Tibial nerve (tissue), 4 donors: ENCODE measurements around the gene SETD1A. TPM values are rescaled to one million over a fixed set of nuclear protein-coding genes. Genes with fewer than 3 reads are reported as not detected.
"Not testable (repeated sequence)": the region's sequence is repeated elsewhere in the genome, so short reads cannot be mapped to it uniquely, and the experiment has no call there.

ENCODE experiments used
- DNase-seq, 2 donors: peaks; one replicate each; pipeline ENCODE4 v3.0.0-alpha.2; 2019; ENCODE audit warnings: low spot score in 2 of 2
- H3K27ac ChIP-seq, 4 donors: fragments of 200-600 bp; sonication (generic) in 3 of 4; one replicate each; pipeline ENCODE4 v1.5.1; 2017 to 2019; ENCODE audit warnings: mild to moderate bottlenecking in 1 of 4
- H3K27me3 ChIP-seq, 2 donors: fragments of 200-600 bp; sonication (generic) in 1 of 2; one replicate each; pipeline versions ENCODE4 v1.5.1 to v1.6.0; 2017 to 2019
- H3K36me3 ChIP-seq, 3 donors: fragments of 200-600 bp; sonication (generic); one replicate each; pipeline ENCODE4 v1.5.1; 2018 to 2019
- H3K4me1 ChIP-seq, 4 donors: fragments of 200-600 bp; sonication (generic) in 3 of 4; one replicate each; pipeline ENCODE4 v1.5.1; 2017 to 2019
- H3K4me3 ChIP-seq, 4 donors: fragments of 200-600 bp; sonication (generic) in 3 of 4; one replicate each; pipeline ENCODE4 v1.5.1; 2017 to 2019; ENCODE audit warnings: mild to moderate bottlenecking in 1 of 4, moderate library complexity in 1 of 4
- H3K9me3 ChIP-seq, 4 donors: fragments of 200-600 bp; sonication (generic) in 3 of 4; one replicate each; pipeline ENCODE4 v1.5.1; 2017 to 2019
- EP300 ChIP-seq, 2 donors: sonication (generic); formaldehyde crosslinking; IDR thresholded peaks; one replicate each; pipeline ENCODE4 v1.6.1; 2017; ENCODE audit warnings: antibody characterized with exemption in 2 of 2, mild to moderate bottlenecking in 1 of 2
- POLR2A ChIP-seq, 2 donors: fragments of 450-650 bp; IDR thresholded peaks; one replicate each; pipeline ENCODE4 v1.6.1; 2017; ENCODE audit warnings: antibody characterized with exemption in 2 of 2, mild to moderate bottlenecking in 2 of 2, moderate library complexity in 2 of 2
- WGBS, 2 donors: methylation state at CpG; one replicate each; pipeline ENCODE4 v1.1.5; 2018; 5-methylcytosine and 5-hydroxymethylcytosine counted together
- total RNA-seq, 4 donors: library from RNA; depleted of rRNA; stranded (reverse); fragments of >200 nt; gene quantifications; one replicate each; pipeline ENCODE4 v1.1.0, GENCODE V29; 2016
- TF ChIP-seq, protein P1 (sequence below), 5 experiments: fragments of 200-600 bp in 3 of 5; fragments of 450-650 bp in 2 of 5; sonication (generic) in 3 of 5; IDR thresholded peaks; one replicate each; pipeline ENCODE4 v1.5.1; 2016 to 2019; ENCODE audit warnings: antibody characterized with exemption in 5 of 5, mild to moderate bottlenecking in 3 of 5, moderate library complexity in 2 of 5

Gene SETD1A
- total RNA-seq, 4 donors from 2014 or later, result 7.9 to 17.1 (median 10.7) TPM

DNA sequence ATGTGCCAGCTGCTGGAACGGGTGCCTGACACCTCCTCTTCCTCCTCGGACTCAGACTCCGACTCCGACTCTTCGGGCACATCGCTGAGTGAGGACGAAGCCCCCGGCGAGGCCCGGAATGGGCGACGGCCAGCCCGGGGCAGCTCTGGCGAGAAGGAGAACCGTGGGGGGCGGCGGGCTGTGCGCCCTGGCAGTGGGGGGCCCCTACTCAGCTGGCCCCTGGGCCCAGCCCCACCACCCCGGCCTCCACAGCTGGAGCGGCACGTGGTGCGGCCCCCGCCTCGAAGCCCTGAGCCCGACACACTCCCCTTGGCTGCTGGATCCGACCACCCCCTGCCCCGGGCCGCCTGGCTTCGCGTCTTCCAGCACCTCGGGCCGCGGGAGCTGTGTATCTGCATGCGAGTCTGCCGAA lies 27.4 kb upstream of the SETD1A start:
- Histone ChIP-seq H3K9me3 (no peaks in the 10 kb centered on the region), H3K36me3 (peaks cover 0 to 92% (median 0%) of the 10 kb centered on the region in 3 donors), H3K4me3 (no peak overlapping the region), H3K27ac (no peak overlapping the region), H3K27me3 (no peaks in the 10 kb centered on the region), H3K4me1 (peaks cover 0 to 10% (median 0%) of the 10 kb centered on the region in 4 donors)
- TF ChIP-seq EP300 (IDR thresholded peaks at IDR 0.05) (no peak), POLR2A (IDR thresholded peaks at IDR 0.05) (no peak)
- TF ChIP-seq, protein P1, sequence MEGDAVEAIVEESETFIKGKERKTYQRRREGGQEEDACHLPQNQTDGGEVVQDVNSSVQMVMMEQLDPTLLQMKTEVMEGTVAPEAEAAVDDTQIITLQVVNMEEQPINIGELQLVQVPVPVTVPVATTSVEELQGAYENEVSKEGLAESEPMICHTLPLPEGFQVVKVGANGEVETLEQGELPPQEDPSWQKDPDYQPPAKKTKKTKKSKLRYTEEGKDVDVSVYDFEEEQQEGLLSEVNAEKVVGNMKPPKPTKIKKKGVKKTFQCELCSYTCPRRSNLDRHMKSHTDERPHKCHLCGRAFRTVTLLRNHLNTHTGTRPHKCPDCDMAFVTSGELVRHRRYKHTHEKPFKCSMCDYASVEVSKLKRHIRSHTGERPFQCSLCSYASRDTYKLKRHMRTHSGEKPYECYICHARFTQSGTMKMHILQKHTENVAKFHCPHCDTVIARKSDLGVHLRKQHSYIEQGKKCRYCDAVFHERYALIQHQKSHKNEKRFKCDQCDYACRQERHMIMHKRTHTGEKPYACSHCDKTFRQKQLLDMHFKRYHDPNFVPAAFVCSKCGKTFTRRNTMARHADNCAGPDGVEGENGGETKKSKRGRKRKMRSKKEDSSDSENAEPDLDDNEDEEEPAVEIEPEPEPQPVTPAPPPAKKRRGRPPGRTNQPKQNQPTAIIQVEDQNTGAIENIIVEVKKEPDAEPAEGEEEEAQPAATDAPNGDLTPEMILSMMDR (IDR thresholded peaks at IDR 0.05), result no peak
- DNase-seq, result no peak
- WGBS, 2 donors, result 89 to 91% methylated on average over 25 to 35 of the region's 35 CpGs

DNA sequence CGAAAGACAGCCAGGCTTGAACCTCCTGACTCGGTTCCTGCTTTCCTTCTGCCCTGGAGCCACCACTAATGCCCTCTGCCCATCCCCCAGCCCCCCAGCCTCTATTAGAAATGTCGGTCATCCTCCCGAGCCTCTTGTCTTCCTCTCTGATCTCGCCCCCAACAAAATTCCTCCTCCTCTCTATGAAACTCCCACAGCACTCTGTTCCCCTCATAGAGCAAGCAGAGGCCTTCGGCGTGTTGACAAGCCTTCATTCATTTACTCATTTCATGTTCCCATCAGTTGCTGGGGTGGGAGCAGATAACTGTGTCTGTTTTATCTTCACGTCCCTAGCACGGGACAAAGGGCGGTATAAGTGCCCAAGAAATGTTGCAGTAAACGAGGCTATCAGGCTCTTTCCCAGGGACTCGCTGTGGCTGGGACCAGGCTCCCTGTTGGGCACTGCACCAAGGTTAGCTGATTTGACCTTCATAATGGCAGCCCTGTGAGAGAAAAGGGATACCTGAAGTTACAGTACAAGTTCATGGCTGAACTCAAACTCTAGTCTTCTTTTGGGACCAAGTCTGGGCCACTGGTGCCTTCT lies 26.4 kb upstream of the SETD1A start:
- H3K4me1 ChIP-seq, result peaks cover 0 to 8% (median 0%) of the 10 kb centered on the region in 4 donors
- TF ChIP-seq EP300 (IDR thresholded peaks at IDR 0.05), result no peak
- H3K4me3 ChIP-seq, result no peak overlapping the region
- H3K27ac ChIP-seq, result no peak overlapping the region
- WGBS, 2 donors, result 69% methylated on average over 12 of the region's 12 CpGs
- H3K36me3 ChIP-seq, result peaks cover 0 to 92% (median 0%) of the 10 kb centered on the region in 3 donors
- no peak for DNase-seq
- H3K9me3 ChIP-seq, result no peaks in the 10 kb centered on the region
- H3K27me3 ChIP-seq, result no peaks in the 10 kb centered on the region

DNA sequence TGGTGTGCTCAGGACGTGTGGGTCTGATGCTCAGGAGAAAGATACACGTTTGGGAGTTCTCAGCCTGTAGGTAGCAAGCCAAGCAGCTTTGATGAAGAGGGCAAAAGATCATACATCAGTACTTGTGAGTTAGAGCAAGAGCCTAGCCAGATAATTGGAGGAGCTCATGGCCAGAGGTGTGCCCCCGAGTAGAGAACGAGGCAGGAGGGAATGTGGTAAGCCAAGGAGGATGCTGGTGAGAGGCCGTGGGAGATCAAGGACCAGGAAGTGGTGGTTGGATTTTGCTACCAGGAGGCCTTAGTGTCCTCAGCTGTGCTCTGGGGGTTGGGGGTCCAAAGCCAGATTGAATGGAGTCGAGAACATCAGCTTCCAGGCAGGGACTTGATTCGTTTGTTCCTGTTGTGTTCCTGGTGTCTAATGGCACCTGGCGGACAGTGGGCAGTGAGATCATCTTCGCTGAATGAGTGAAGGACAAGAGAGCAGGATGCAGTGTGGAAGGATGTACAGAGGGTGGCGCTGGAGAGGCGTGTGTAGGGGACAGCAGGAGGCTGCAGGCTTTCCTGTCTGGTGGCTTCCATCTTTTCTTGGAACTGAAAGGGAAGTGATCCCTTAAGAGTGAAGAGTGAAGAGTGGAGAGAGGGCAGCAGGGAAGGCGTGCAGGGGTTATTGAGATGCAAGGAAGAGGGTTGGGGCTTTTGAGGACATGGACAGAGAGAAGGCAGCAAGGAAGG lies 22.6 kb upstream of the SETD1A start:
- WGBS, 2 donors, result 69 to 70% methylated on average over 12 of the region's 12 CpGs
- Histone ChIP-seq H3K4me1 (no peaks in the 10 kb centered on the region), H3K36me3 (peaks cover 0 to 73% (median 0%) of the 10 kb centered on the region in 3 donors), H3K27me3 (no peaks in the 10 kb centered on the region), H3K9me3 (no peaks in the 10 kb centered on the region), H3K27ac (no peak overlapping the region), H3K4me3 (no peak overlapping the region)
- peak in 1 of 2 donors; percentile 60 for DNase-seq
- TF ChIP-seq POLR2A (IDR thresholded peaks at IDR 0.05), result no peak
- TF ChIP-seq, protein P1 (IDR thresholded peaks at IDR 0.05), result peak; percentile 30 to 40 (median 38)

DNA sequence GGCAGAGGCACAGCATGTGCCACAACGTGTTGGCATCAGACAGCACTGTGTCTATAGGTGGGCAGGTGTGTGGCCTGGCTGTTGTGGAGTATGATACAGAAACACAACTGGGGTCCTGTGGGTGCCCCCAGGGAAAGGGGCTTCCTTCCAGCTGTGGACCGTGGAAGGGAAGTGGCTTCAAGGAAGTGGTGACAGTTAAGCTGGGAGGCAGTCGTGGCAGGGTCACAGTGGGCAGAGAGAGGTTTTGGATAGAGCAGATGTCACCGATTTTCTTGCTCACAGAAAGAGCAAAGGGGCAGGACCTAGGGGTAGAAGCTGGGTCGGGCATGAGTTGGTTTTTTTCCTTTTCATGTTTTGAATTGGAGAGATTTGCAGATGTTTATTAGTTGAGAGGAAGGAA lies 19.9 kb upstream of the SETD1A start:
- TF ChIP-seq, protein P1 (IDR thresholded peaks at IDR 0.05), result no peak
- TF ChIP-seq EP300 (IDR thresholded peaks at IDR 0.05) (no peak), POLR2A (IDR thresholded peaks at IDR 0.05) (no peak)
- peak overlapping the region in 1 of 4 donors; percentile 42 for H3K27ac ChIP-seq
- H3K9me3 ChIP-seq, result no peaks in the 10 kb centered on the region
- WGBS, 2 donors, result 49 to 50% methylated on average over 5 of the region's 5 CpGs
- peaks cover 0 to 14% (median 4%) of the 10 kb centered on the region in 4 donors for H3K4me1 ChIP-seq
- H3K4me3 ChIP-seq, result no peak overlapping the region
- no peaks in the 10 kb centered on the region for H3K27me3 ChIP-seq
- peaks cover 0 to 65% (median 0%) of the 10 kb centered on the region in 3 donors for H3K36me3 ChIP-seq
- no peak for DNase-seq

DNA sequence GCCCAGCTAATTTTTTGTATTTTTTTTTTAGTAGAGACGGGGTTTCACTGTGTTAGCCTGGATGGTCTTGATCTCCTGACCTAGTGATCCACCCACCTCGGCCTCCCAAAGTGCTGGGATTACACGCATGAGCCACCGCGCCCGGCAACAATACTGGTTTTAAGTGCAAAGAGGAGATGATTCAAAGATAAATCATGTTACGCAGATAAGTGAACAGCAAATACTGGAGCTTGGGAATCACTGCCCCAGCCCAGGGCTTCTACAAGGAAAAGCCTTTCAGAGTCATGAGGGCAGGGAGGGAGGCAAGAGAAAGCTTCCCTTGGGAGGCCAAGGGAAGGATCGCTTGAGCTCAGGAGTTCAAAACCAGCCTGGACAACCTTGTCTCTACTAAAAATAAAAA lies 18.0 kb upstream of the SETD1A start:
- not testable (repeated sequence) for DNase-seq, H3K4me3 ChIP-seq, H3K9me3 ChIP-seq, H3K27ac ChIP-seq, H3K27me3 ChIP-seq
- 85 to 95% methylated on average over 8 of the region's 8 CpGs for WGBS, 2 donors
- Histone ChIP-seq H3K4me1 (peaks cover 0 to 14% (median 4%) of the 10 kb centered on the region in 4 donors), H3K36me3 (peaks cover 0 to 67% (median 0%) of the 10 kb centered on the region in 3 donors)
